HG02610 (cell line): Measurements from ENCODE around the gene NR2C2AP.

Experiments
- ATAC-seq: cut with Tn5 transposase; IDR thresholded peaks from one replicate; pipeline ENCODE4 v1.9.1; 2021; ENCODE audit warnings: mild to moderate bottlenecking, moderate library complexity; ENCODE audit not compliant: unreplicated experiment

Gene NR2C2AP

GRCh38 chr19:19152668-19153384 lies 50.4 kb downstream of the NR2C2AP start:
- ATAC-seq, result no peak

GRCh38 chr19:19151418-19151817 lies 51.8 kb downstream of the NR2C2AP start:
- ATAC-seq, result peak; percentile 54
